ENCODE data around the gene SNX25. TPM values are rescaled to one million over a fixed set of nuclear protein-coding genes. Genes with fewer than 3 reads are reported as not detected.
"Not testable (repeated sequence)": the region's sequence is repeated elsewhere in the genome, so short reads cannot be mapped to it uniquely, and the experiment has no call there.

Gene SNX25
- total and polyA plus RNA-seq, 2 of the 13 experiments (the other 11 are each of a cell fraction or from before 2014, with no cell fraction given) = 23.4 to 23.5 TPM

- ATAC-seq; H3K27me3 ChIP-seq (ENCODE audit: control insufficient read depth in 1 of 2, insufficient read depth in 2 of 2, low read length in 2 of 2); H3K36me3 ChIP-seq (replicated peaks in 1 of 2; ENCODE audit: control insufficient read depth in 1 of 2, insufficient read depth in 2 of 2, low read length in 2 of 2); H2AFZ ChIP-seq (ENCODE audit: low read length); H3K27ac ChIP-seq (ENCODE audit: extremely low read length, insufficient read depth, low read length); H3K9me3 ChIP-seq (ENCODE audit: low read length); DNase-seq (ENCODE audit: low spot score); in situ Hi-C loops (cut with HindIII; ENCODE audit: extremely low pct_ligation_motif_present, low pct_unique_long_range_greater_than_20kb); FAIRE-seq; CTCF ChIA-PET (ENCODE audit: low intra/inter-chr PET ratio, low total read pairs); BruUV-seq (replicated peaks): not testable (repeated sequence)
- H3K4me3 ChIP-seq (replicated peaks in 1 of 3; ENCODE audit: insufficient read depth in 1 of 3, low read depth in 2 of 3, low read length in 3 of 3) = peak overlapping the region; percentile 96 to 99 (median 99); a peak in 4 of 6 replicates
- peak overlapping the region; percentile 87 for H3K9ac ChIP-seq (ENCODE audit: insufficient read depth, low read depth, low read length)
- no CpG with 5 or more reads among the region's 39 CpGs for WGBS (ENCODE audit: low lambda C conversion rate)
- H3K79me2 ChIP-seq (ENCODE audit: insufficient read depth, low read length) = peaks cover 46% of the 10 kb centered on the region
- H3K4me1 ChIP-seq (ENCODE audit: insufficient read depth, low read length) = peaks cover 53% of the 10 kb centered on the region
- POLR2A ChIA-PET = interaction anchor here (1.3 kb wide), 1 partner anchor 9 kb away, joined by 4 read pairs; no protein-coding TSS in a partner anchor
- peak overlapping the region; percentile 81 for H3K4me2 ChIP-seq (ENCODE audit: low read depth, low read length)
- H4K20me1 ChIP-seq (ENCODE audit: insufficient read depth, low read length) = peaks cover 10% of the 10 kb centered on the region; the same call in 1 of the 2 replicates
- peak; percentile 10 for TF ChIP-seq RBFOX2 (IDR thresholded peaks at IDR 0.05; ENCODE audit: low read depth, low read length)
- intact Hi-C loops (cut with micrococcal nuclease; ENCODE audit: unreplicated experiment) = loop anchor here (1.0 kb wide), 1 partner anchor 90 kb away; no protein-coding TSS in a partner anchor
Measured at GRCh38 chr4:185209852-185210101, 379 bp downstream of the SNX25 start.

- Histone ChIP-seq H3K79me2 (ENCODE audit: insufficient read depth, low read length) (peaks cover 49% of the 10 kb centered on the region), H4K20me1 (ENCODE audit: insufficient read depth, low read length) (peaks cover 10% of the 10 kb centered on the region; the same call in 1 of the 2 replicates), H3K27me3 (ENCODE audit: control insufficient read depth in 1 of 2, insufficient read depth in 2 of 2, low read length in 2 of 2) (no peaks in the 10 kb centered on the region; a peak in 1 of 5 replicates), H3K27ac (ENCODE audit: extremely low read length, insufficient read depth, low read length) (peak overlapping the region; percentile 60), H3K4me1 (ENCODE audit: insufficient read depth, low read length) (peaks cover 52% of the 10 kb centered on the region), H3K9ac (ENCODE audit: insufficient read depth, low read depth, low read length) (peak overlapping the region; percentile 87), H3K9me3 (ENCODE audit: low read length) (no peaks in the 10 kb centered on the region), H2AFZ (ENCODE audit: low read length) (no peak overlapping the region), H3K36me3 (replicated peaks in 1 of 2; ENCODE audit: control insufficient read depth in 1 of 2, insufficient read depth in 2 of 2, low read length in 2 of 2) (no peaks in the 10 kb centered on the region), H3K4me2 (ENCODE audit: low read depth, low read length) (peak overlapping the region; percentile 81), H3K4me3 (replicated peaks in 1 of 3; ENCODE audit: insufficient read depth in 1 of 3, low read depth in 2 of 3, low read length in 3 of 3) (peak overlapping the region; percentile 96 to 99 (median 99))
- WGBS (ENCODE audit: low lambda C conversion rate) = under 1% methylated on average over 10 of the region's 84 CpGs
- no peak for FAIRE-seq
- CTCF ChIA-PET (ENCODE audit: low intra/inter-chr PET ratio, low total read pairs) = no interaction called here
- peak; percentile 13 for DNase-seq (ENCODE audit: low spot score)
- no TSS peak for BruUV-seq (replicated peaks)
- intact Hi-C loops (cut with micrococcal nuclease; ENCODE audit: unreplicated experiment) = loop anchor here (1.0 kb wide), 1 partner anchor 89 kb away; no protein-coding TSS in a partner anchor
- POLR2A ChIA-PET = interaction anchor here (1.3 kb wide), 1 partner anchor 9 kb away, joined by 4 read pairs; no protein-coding TSS in a partner anchor
- in situ Hi-C loops (cut with HindIII; ENCODE audit: extremely low pct_ligation_motif_present, low pct_unique_long_range_greater_than_20kb) = no loop called here
- ATAC-seq = peak; percentile 28
- TF ChIP-seq ZMYM3 (CRISPR knock-in tag; IDR thresholded peaks at IDR 0.05) (0 out of 2 replicates have a peak, but pooled peaks have one; percentile 42), ZNF3 (CRISPR knock-in tag; IDR thresholded peaks at IDR 0.05) (0 out of 2 replicates have a peak, but pooled peaks have one; percentile 51), PATZ1 (CRISPR knock-in tag; IDR thresholded peaks at IDR 0.05) (0 out of 2 replicates have a peak, but pooled peaks have one; percentile 6), CENPT (CRISPR knock-in tag; IDR thresholded peaks at IDR 0.05; ENCODE audit: low read depth) (no peak), SALL1 (CRISPR knock-in tag; IDR thresholded peaks at IDR 0.05) (0 out of 2 replicates have a peak, but pooled peaks have one; percentile 11), ZNF350 (CRISPR knock-in tag; IDR thresholded peaks at IDR 0.05; ENCODE audit: borderline replicate concordance, low read depth) (no peak), ZNF280B (CRISPR knock-in tag; IDR thresholded peaks at IDR 0.05; ENCODE audit: borderline replicate concordance) (0 out of 2 replicates have a peak, but pooled peaks have one; percentile 61), SALL2 (CRISPR knock-in tag; IDR thresholded peaks at IDR 0.05) (0 out of 2 replicates have a peak, but pooled peaks have one; percentile 38)
Measured at GRCh38 chr4:185210102-185210981, 944 bp downstream of the SNX25 start.
